D721Med (cell line): ENCODE results near the gene FANCE.

Experiments
- DNase-seq: peaks from one replicate; pipeline ENCODE4 v3.0.0; 2011; ENCODE audit warnings: low spot score; ENCODE audit not compliant: insufficient read length
- FAIRE-seq: peaks from 2 replicates; lab custom pipeline; 2011; peaks lifted over from hg19 to GRCh38; lab: Jason Lieb, UNC
- CTCF ChIP-seq: IDR thresholded peaks from 2 replicates; pipeline ENCODE4 v1.5.1; 2012; ENCODE audit warnings: mild to moderate bottlenecking, control low read depth; ENCODE audit not compliant: insufficient read depth; ENCODE audit errors: missing control alignments

Gene FANCE

GRCh38 chr6:35490821-35491557 is 38.9 kb downstream of the FANCE start:
- TF ChIP-seq CTCF, result no peak
- no peak for DNase-seq
- no peak for FAIRE-seq

- DNase-seq, result no peak
- TF ChIP-seq CTCF, result no peak
- FAIRE-seq, result no peak
Observed at GRCh38 chr6:35491558-35492257, 39.6 kb downstream of the FANCE start.

GRCh38 chr6:35492258-35492973 is 40.3 kb downstream of the FANCE start:
- no peak for TF ChIP-seq CTCF
- FAIRE-seq (no peak), DNase-seq (no peak)

GRCh38 chr6:35492974-35493284 is 40.8 kb downstream of the FANCE start:
- no peak for TF ChIP-seq CTCF
- FAIRE-seq (no peak), DNase-seq (no peak)

GRCh38 chr6:35493307-35493983 is 41.3 kb downstream of the FANCE start:
- DNase-seq (no peak), FAIRE-seq (no peak)
- no peak for TF ChIP-seq CTCF

- FAIRE-seq (no peak), DNase-seq (no peak)
- TF ChIP-seq CTCF, result no peak
Observed at GRCh38 chr6:35494161-35494563, 42.0 kb downstream of the FANCE start.
